ENCODE results near the gene TBX4.

- TF ChIP-seq, protein P1, sequence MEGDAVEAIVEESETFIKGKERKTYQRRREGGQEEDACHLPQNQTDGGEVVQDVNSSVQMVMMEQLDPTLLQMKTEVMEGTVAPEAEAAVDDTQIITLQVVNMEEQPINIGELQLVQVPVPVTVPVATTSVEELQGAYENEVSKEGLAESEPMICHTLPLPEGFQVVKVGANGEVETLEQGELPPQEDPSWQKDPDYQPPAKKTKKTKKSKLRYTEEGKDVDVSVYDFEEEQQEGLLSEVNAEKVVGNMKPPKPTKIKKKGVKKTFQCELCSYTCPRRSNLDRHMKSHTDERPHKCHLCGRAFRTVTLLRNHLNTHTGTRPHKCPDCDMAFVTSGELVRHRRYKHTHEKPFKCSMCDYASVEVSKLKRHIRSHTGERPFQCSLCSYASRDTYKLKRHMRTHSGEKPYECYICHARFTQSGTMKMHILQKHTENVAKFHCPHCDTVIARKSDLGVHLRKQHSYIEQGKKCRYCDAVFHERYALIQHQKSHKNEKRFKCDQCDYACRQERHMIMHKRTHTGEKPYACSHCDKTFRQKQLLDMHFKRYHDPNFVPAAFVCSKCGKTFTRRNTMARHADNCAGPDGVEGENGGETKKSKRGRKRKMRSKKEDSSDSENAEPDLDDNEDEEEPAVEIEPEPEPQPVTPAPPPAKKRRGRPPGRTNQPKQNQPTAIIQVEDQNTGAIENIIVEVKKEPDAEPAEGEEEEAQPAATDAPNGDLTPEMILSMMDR (conservative IDR thresholded peaks at IDR 0.05), result 0 out of 2 replicates have a peak, but pooled peaks have one; percentile 19
- TF ChIP-seq EZH2 (IDR thresholded peaks at IDR 0.05; ENCODE audit: low read depth), result no peak
These were observed 40.7 kb upstream of the TBX4 start for GRCh38 chr17:61411261-61412142.

All from PC-9 (cell line).